CD4-positive, CD25-positive, alpha-beta regulatory T cell (primary cell): ENCODE results near the gene PRKG1. TPM values are rescaled to one million over a fixed set of nuclear protein-coding genes. Genes with fewer than 3 reads are reported as not detected.
"Not testable (repeated sequence)": the region's sequence is repeated elsewhere in the genome, so short reads cannot be mapped to it uniquely, and the experiment has no call there.

Source experiments
- ATAC-seq, 2 donors: fragments of 150-1000 bp; cut with Tn5 transposase; one replicate each; pipeline ENCODE4 v1.10.0; 2021; ENCODE audit warnings: low read depth in 2 of 2, moderate number of reproducible peaks in 2 of 2, moderate library complexity in 1 of 2
- DNase-seq, 3 donors: peaks; one replicate each; pipeline versions ENCODE4 v3.0.0 to v3.0.0-alpha.2; 2012 to 2022; ENCODE audit warnings: mixed read lengths in 1 of 3
- H3K27ac ChIP-seq: one replicate; pipeline ENCODE4 v1.7.0; 2013; ENCODE audit warnings: mild to moderate bottlenecking, low read length; ENCODE audit not compliant: insufficient read depth, poor library complexity, severe bottlenecking
- H3K27me3 ChIP-seq: one replicate; pipeline ENCODE4 v1.7.0; 2013; ENCODE audit warnings: low read length; ENCODE audit not compliant: control insufficient read depth, insufficient read depth
- H3K36me3 ChIP-seq: one replicate; pipeline ENCODE4 v1.7.0; 2013; ENCODE audit warnings: mild to moderate bottlenecking, low read length, moderate library complexity; ENCODE audit not compliant: control insufficient read depth, insufficient read depth
- H3K4me1 ChIP-seq: 2 replicates; pipeline ENCODE4 v1.7.0; 2013; ENCODE audit warnings: mild to moderate bottlenecking, low read length; ENCODE audit not compliant: insufficient read depth, control insufficient read depth, poor library complexity, severe bottlenecking
- H3K4me3 ChIP-seq: one replicate; pipeline ENCODE4 v1.7.0; 2013; ENCODE audit warnings: low read depth, mild to moderate bottlenecking, low read length, moderate library complexity
- H3K9me3 ChIP-seq, 2 experiments: 1 replicate in 1 of 2; 2 replicates in 1 of 2; pipeline ENCODE4 v1.7.0; 2013; ENCODE audit warnings: low read length in 2 of 2, mild to moderate bottlenecking in 1 of 2, moderate library complexity in 1 of 2; ENCODE audit not compliant: control insufficient read depth in 2 of 2
- H3K27ac Mint-ChIP-seq, 3 donors: one replicate each; pipeline ENCODE4 v1.8.0; 2020 to 2022; ENCODE audit warnings: mild to moderate bottlenecking in 3 of 3, mixed read lengths in 3 of 3, moderate library complexity in 2 of 3
- H3K27me3 Mint-ChIP-seq: one replicate; pipeline ENCODE4 v1.8.0; 2022; ENCODE audit warnings: mild to moderate bottlenecking, mixed read lengths
- H3K36me3 Mint-ChIP-seq: one replicate; pipeline ENCODE4 v1.8.0; 2020; ENCODE audit warnings: mixed read lengths
- H3K4me1 Mint-ChIP-seq, 4 donors: one replicate each; pipeline ENCODE4 v1.8.0; 2020 to 2022; ENCODE audit warnings: mixed read lengths in 4 of 4, mild to moderate bottlenecking in 1 of 4
- H3K4me3 Mint-ChIP-seq, 4 donors: one replicate each; pipeline ENCODE4 v1.8.0; 2020 to 2022; ENCODE audit warnings: mild to moderate bottlenecking in 4 of 4, mixed read lengths in 4 of 4, moderate library complexity in 3 of 4
- H3K9me3 Mint-ChIP-seq, 7 donors: one replicate each; pipeline ENCODE4 v1.8.0; 2020 to 2022; ENCODE audit warnings: mixed read lengths in 7 of 7, mild to moderate bottlenecking in 3 of 7, moderate library complexity in 2 of 7
- polyA plus RNA-seq, 4 donors: library from polyadenylated mRNA; unstranded; fragments of 300-500 nt; fragmentation: Illumina TruSeq; gene quantifications; one replicate each; pipeline ENCODE4 v1.2.3, GENCODE V29; 2021
- total RNA-seq: library from RNA; stranded (reverse); gene quantifications from one replicate; pipeline ENCODE4 v1.2.3, GENCODE V29; 2022

Gene PRKG1
- total and polyA plus RNA-seq, 5 donors from 2014 or later, result 0.30 TPM; not detected in 4

GRCh38 chr10:51386248-51386885 is 312.1 kb downstream of the PRKG1 start:
- H3K9me3 ChIP-seq, result no peaks in the 10 kb centered on the region
- no peaks in the 10 kb centered on the region for H3K27me3 ChIP-seq
- Mint-ChIP-seq H3K4me3 (no peak overlapping the region), H3K36me3 (no peaks in the 10 kb centered on the region), H3K27me3 (no peaks in the 10 kb centered on the region), H3K4me1 (no peaks in the 10 kb centered on the region), H3K9me3 (peaks cover 0 to 2% (median 0%) of the 10 kb centered on the region in 7 donors), H3K27ac (no peak overlapping the region)
- no peak for DNase-seq
- H3K4me1 ChIP-seq, result no peaks in the 10 kb centered on the region
- no peak for ATAC-seq
- H3K36me3 ChIP-seq, result no peaks in the 10 kb centered on the region
- no peak overlapping the region for H3K27ac ChIP-seq
- H3K4me3 ChIP-seq, result no peak overlapping the region

GRCh38 chr10:51389415-51390321 is 315.4 kb downstream of the PRKG1 start:
- no peak for ATAC-seq
- peak in 1 of 3 donors; percentile 44 for DNase-seq
- Mint-ChIP-seq H3K4me1 (no peaks in the 10 kb centered on the region), H3K27me3 (no peaks in the 10 kb centered on the region), H3K9me3 (peaks cover 0 to 2% (median 0%) of the 10 kb centered on the region in 7 donors), H3K27ac (no peak overlapping the region), H3K4me3 (no peak overlapping the region), H3K36me3 (no peaks in the 10 kb centered on the region)
- no peaks in the 10 kb centered on the region for H3K27me3 ChIP-seq
- no peaks in the 10 kb centered on the region for H3K9me3 ChIP-seq
- H3K36me3 ChIP-seq, result no peaks in the 10 kb centered on the region
- no peaks in the 10 kb centered on the region for H3K4me1 ChIP-seq
- no peak overlapping the region for H3K27ac ChIP-seq
- H3K4me3 ChIP-seq, result no peak overlapping the region

- not testable (repeated sequence) for H3K4me3 ChIP-seq, H3K36me3 Mint-ChIP-seq, H3K27me3 ChIP-seq, H3K27ac Mint-ChIP-seq, DNase-seq, H3K27me3 Mint-ChIP-seq, H3K9me3 Mint-ChIP-seq, H3K27ac ChIP-seq, H3K4me1 ChIP-seq, H3K36me3 ChIP-seq, H3K9me3 ChIP-seq, ATAC-seq, H3K4me3 Mint-ChIP-seq, H3K4me1 Mint-ChIP-seq
Observed at GRCh38 chr10:51393006-51393405, 318.7 kb downstream of the PRKG1 start.

GRCh38 chr10:51394039-51394438 is 319.8 kb downstream of the PRKG1 start:
- Histone ChIP-seq H3K9me3 (no peaks in the 10 kb centered on the region), H3K4me3 (no peak overlapping the region), H3K4me1 (no peaks in the 10 kb centered on the region), H3K27me3 (no peaks in the 10 kb centered on the region), H3K27ac (no peak overlapping the region), H3K36me3 (no peaks in the 10 kb centered on the region)
- ATAC-seq (no peak), DNase-seq (no peak)
- no peak overlapping the region for H3K27ac Mint-ChIP-seq
- H3K27me3 Mint-ChIP-seq, result peaks cover 4% of the 10 kb centered on the region
- H3K4me1 Mint-ChIP-seq, result no peaks in the 10 kb centered on the region
- H3K9me3 Mint-ChIP-seq, result peaks cover 0 to 2% (median 0%) of the 10 kb centered on the region in 7 donors
- H3K4me3 Mint-ChIP-seq, result no peak overlapping the region
- no peaks in the 10 kb centered on the region for H3K36me3 Mint-ChIP-seq

- H3K36me3 ChIP-seq, result no peaks in the 10 kb centered on the region
- Mint-ChIP-seq H3K9me3 (peaks cover 0 to 2% (median 0%) of the 10 kb centered on the region in 7 donors), H3K27me3 (peaks cover 4% of the 10 kb centered on the region), H3K27ac (no peak overlapping the region), H3K4me1 (no peaks in the 10 kb centered on the region), H3K36me3 (no peaks in the 10 kb centered on the region), H3K4me3 (no peak overlapping the region)
- H3K27me3 ChIP-seq, result no peaks in the 10 kb centered on the region
- H3K9me3 ChIP-seq, result no peaks in the 10 kb centered on the region
- H3K27ac ChIP-seq, result no peak overlapping the region
- ATAC-seq (no peak), DNase-seq (no peak)
- H3K4me1 ChIP-seq, result no peaks in the 10 kb centered on the region
- no peak overlapping the region for H3K4me3 ChIP-seq
Observed at GRCh38 chr10:51397244-51397643, 323.0 kb downstream of the PRKG1 start.

GRCh38 chr10:51397695-51398094 is 323.4 kb downstream of the PRKG1 start:
- peaks cover 4% of the 10 kb centered on the region for H3K27me3 Mint-ChIP-seq
- no peak overlapping the region for H3K4me3 Mint-ChIP-seq
- no peak overlapping the region for H3K4me3 ChIP-seq
- ATAC-seq, result no peak
- no peaks in the 10 kb centered on the region for H3K36me3 ChIP-seq
- no peaks in the 10 kb centered on the region for H3K4me1 Mint-ChIP-seq
- no peaks in the 10 kb centered on the region for H3K36me3 Mint-ChIP-seq
- H3K9me3 ChIP-seq, result no peaks in the 10 kb centered on the region
- H3K27me3 ChIP-seq, result no peaks in the 10 kb centered on the region
- H3K9me3 Mint-ChIP-seq, result peaks cover 0 to 2% (median 0%) of the 10 kb centered on the region in 7 donors
- H3K27ac Mint-ChIP-seq, result no peak overlapping the region
- H3K27ac ChIP-seq, result no peak overlapping the region
- no peaks in the 10 kb centered on the region for H3K4me1 ChIP-seq
- DNase-seq, result no peak

GRCh38 chr10:51399840-51400239 is 325.6 kb downstream of the PRKG1 start:
- no peaks in the 10 kb centered on the region for H3K36me3 Mint-ChIP-seq
- H3K4me3 Mint-ChIP-seq, result no peak overlapping the region
- Histone ChIP-seq H3K4me1 (no peaks in the 10 kb centered on the region), H3K4me3 (no peak overlapping the region), H3K9me3 (no peaks in the 10 kb centered on the region), H3K27ac (no peak overlapping the region), H3K27me3 (no peaks in the 10 kb centered on the region), H3K36me3 (no peaks in the 10 kb centered on the region)
- H3K9me3 Mint-ChIP-seq, result no peaks in the 10 kb centered on the region
- DNase-seq (no peak), ATAC-seq (no peak)
- no peaks in the 10 kb centered on the region for H3K4me1 Mint-ChIP-seq
- no peak overlapping the region for H3K27ac Mint-ChIP-seq
- peaks cover 4% of the 10 kb centered on the region for H3K27me3 Mint-ChIP-seq
